ENCODE measurements around the gene CABP2. TPM values are rescaled to one million over a fixed set of nuclear protein-coding genes. Genes with fewer than 3 reads are reported as not detected.

Gene CABP2
- total RNA-seq, 1 donor from 2014 or later = not detected

- Histone ChIP-seq H3K36me3 (ENCODE audit: control insufficient read depth, insufficient read depth, low read length) (peaks cover 39% of the 10 kb centered on the region), H3K27me3 (ENCODE audit: control insufficient read depth, insufficient read depth, low read length) (no peaks in the 10 kb centered on the region), H3K4me3 (ENCODE audit: low read depth, low read length) (no peak overlapping the region)
- TF ChIP-seq CTCF (IDR thresholded peaks at IDR 0.05; ENCODE audit: insufficient read depth, low read length, severe bottlenecking) = no peak
- DNase-seq (ENCODE audit: low read depth) = no peak
- no peak for FAIRE-seq
These were observed 22.8 kb downstream of the CABP2 start for GRCh38 chr11:67500484-67500821.

- Histone ChIP-seq H3K36me3 (ENCODE audit: control insufficient read depth, insufficient read depth, low read length) (peaks cover 42% of the 10 kb centered on the region), H3K27me3 (ENCODE audit: control insufficient read depth, insufficient read depth, low read length) (no peaks in the 10 kb centered on the region), H3K4me3 (ENCODE audit: low read depth, low read length) (no peak overlapping the region)
- DNase-seq (ENCODE audit: low read depth) = no peak
- no peak for TF ChIP-seq CTCF (IDR thresholded peaks at IDR 0.05; ENCODE audit: insufficient read depth, low read length, severe bottlenecking)
- no peak for FAIRE-seq
These were observed 23.3 kb downstream of the CABP2 start for GRCh38 chr11:67499808-67500483.

- Histone ChIP-seq H3K27me3 (ENCODE audit: control insufficient read depth, insufficient read depth, low read length) (no peaks in the 10 kb centered on the region), H3K36me3 (ENCODE audit: control insufficient read depth, insufficient read depth, low read length) (peaks cover 49% of the 10 kb centered on the region), H3K4me3 (ENCODE audit: low read depth, low read length) (no peak overlapping the region)
- FAIRE-seq = no peak
- DNase-seq (ENCODE audit: low read depth) = no peak
- TF ChIP-seq CTCF (IDR thresholded peaks at IDR 0.05; ENCODE audit: insufficient read depth, low read length, severe bottlenecking) = no peak
These were observed 24.7 kb downstream of the CABP2 start for GRCh38 chr11:67498544-67498972.

- Histone ChIP-seq H3K4me3 (ENCODE audit: low read depth, low read length) (no peak overlapping the region), H3K27me3 (ENCODE audit: control insufficient read depth, insufficient read depth, low read length) (no peaks in the 10 kb centered on the region), H3K36me3 (ENCODE audit: control insufficient read depth, insufficient read depth, low read length) (peaks cover 51% of the 10 kb centered on the region)
- no peak for FAIRE-seq
- no peak for TF ChIP-seq CTCF (IDR thresholded peaks at IDR 0.05; ENCODE audit: insufficient read depth, low read length, severe bottlenecking)
- DNase-seq (ENCODE audit: low read depth) = no peak
These were observed 25.5 kb downstream of the CABP2 start for GRCh38 chr11:67497656-67498291.

- FAIRE-seq (no peak), DNase-seq (ENCODE audit: low read depth) (no peak)
- Histone ChIP-seq H3K36me3 (ENCODE audit: control insufficient read depth, insufficient read depth, low read length) (peaks cover 45% of the 10 kb centered on the region), H3K4me3 (ENCODE audit: low read depth, low read length) (no peak overlapping the region), H3K27me3 (ENCODE audit: control insufficient read depth, insufficient read depth, low read length) (no peaks in the 10 kb centered on the region)
- TF ChIP-seq CTCF (IDR thresholded peaks at IDR 0.05; ENCODE audit: insufficient read depth, low read length, severe bottlenecking) = no peak
These were observed 27.1 kb downstream of the CABP2 start for GRCh38 chr11:67496113-67496512.
